Hematopoietic multipotent progenitor cell (in vitro differentiated cells): ENCODE data around the gene FREM1. TPM values are rescaled to one million over a fixed set of nuclear protein-coding genes. Genes with fewer than 3 reads are reported as not detected.

Source experiments
- DNase-seq, 3 donors: peaks; one replicate each; pipeline ENCODE4 v3.0.0-alpha.2; 2011 to 2015; ENCODE audit warnings: low read depth in 2 of 3, low spot score in 2 of 3
- total RNA-seq: library from RNA; depleted of rRNA; stranded (reverse); fragments of >200 nt; gene quantifications from one replicate; pipeline ENCODE4 v1.2.3, GENCODE V29; 2012

Gene FREM1
- total RNA-seq, 1 donor = 26.4 TPM

DNA sequence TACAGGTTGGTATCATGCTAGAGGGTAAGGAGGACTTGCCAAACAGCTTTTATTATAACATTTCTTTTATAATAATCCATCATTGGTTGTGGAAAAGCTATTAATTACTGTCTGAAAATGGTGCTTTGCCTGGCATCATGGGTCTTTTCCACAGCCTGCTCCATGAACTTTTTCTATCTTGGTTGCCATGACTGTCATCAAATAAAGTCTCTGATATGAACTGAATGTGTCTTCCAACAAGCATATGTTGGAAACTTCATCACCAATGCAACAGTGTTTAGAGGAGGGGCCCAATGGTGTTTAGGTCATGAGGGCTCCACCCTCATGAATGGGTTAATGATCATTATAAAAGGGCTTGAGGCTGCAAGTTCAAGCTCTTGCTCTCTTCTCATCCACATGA, 81.0 kb downstream of the FREM1 start:
- DNase-seq = no peak

DNA sequence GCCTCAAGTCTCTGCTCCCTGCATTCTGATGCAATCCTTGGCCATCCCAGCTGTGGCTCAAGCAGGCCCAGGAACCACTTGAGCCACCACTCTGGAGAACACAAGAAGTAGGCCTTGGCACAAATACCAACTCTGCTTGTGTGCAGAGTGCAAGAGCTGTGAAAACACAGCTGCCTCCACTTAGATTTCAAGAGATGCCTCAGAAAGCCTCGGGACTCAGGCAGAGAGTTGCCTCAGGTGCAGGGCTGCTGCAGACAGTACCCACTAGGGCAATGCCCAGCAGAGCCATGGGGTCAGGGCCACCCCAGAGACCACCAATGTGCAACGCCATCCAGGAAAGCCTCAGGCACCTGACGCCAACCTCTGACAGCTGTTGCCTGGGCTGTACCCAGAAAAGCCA, 82.4 kb downstream of the FREM1 start:
- DNase-seq = no peak

DNA sequence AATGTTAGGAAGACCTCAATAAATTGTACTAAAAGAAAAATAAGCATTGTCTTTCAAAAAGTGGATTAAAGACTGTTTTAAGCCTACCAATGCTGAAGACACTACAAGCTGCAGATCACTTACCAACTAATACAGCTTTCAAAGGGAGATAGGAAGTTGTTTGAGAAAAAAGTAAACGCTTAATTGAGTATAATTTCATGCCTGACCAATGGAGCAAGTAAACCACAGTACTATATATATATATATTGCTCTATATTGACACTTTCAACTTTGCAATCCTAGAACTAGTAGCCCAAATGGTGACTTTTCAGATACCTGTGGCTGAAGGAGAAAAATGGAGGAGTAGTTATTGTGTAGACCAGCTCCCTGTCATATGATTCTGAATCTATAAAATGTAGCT, 85.7 kb downstream of the FREM1 start:
- no peak for DNase-seq

DNA sequence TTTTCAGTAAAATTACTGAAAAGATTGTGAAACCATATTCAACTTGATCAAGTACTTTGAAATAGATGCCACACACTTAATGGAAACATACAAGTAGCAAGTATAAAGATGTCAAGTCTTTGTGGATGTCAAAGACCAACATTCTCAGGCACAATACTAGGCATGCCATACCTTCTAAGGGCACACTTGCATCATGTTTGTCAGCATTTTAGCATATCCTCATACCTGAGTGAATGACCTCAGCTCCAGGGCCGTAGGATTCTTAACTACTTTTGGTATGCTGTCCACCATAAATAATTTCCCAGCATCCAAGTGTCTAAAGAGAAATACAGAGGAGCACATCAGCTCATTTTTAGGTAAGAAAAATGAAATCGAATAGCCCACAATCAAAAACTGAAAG, 86.4 kb downstream of the FREM1 start:
- DNase-seq = no peak

DNA sequence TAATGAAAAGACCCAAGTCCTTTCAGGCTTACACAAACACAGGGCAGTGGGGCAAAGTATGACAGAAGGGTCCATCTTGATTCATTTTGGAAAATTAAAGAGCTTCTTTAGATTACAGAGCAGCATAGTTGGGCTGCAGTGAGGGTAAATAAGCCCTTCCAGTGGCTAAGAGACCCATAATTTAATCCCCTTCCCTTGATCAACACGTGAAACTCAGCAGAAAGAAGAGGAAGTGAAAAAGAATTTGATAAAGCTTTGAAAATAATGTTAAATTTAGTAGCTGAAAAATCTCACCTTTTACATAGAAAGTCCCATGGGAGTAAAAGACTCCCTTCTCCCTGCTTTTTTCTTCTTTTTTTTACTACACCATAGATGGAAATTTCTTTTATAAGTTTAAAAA, 87.6 kb downstream of the FREM1 start:
- DNase-seq = no peak

DNA sequence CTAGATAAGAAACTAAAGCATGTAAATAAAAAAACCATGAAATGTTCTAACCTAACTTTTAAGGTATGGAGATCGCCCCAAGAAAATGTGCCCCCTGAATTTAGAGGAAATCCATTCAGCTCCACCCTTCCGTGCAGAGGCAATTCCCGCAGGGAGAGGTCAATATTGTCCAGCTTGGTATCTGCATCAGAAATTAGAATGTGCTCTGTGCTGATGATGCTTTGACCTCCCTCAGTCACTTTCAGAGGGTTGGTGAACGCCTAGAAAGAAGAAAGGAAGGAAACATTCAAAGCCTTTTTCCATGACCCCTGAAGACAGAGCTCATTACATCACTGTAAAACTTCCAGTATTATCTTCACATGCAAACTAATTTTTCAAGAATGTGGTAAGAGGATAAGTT, 91.0 kb downstream of the FREM1 start:
- no peak for DNase-seq

DNA sequence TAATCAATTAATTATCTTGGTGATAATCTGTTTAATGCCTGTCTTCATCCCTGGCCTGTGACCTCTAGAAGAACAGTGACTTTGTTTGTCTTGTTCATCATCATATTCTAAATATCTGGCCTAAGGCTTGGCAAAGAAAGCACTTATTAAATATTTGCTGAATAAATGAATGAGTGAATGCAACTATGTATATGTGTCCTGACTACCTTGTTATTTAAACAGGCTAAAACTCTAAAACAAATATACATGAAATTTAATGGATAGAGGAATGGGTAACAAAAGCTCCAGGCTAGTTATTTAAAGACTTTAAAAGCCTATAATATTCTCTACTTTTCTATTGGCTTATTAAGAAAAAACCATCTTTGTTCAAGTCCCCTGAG, 96.0 kb downstream of the FREM1 start:
- no peak for DNase-seq

DNA sequence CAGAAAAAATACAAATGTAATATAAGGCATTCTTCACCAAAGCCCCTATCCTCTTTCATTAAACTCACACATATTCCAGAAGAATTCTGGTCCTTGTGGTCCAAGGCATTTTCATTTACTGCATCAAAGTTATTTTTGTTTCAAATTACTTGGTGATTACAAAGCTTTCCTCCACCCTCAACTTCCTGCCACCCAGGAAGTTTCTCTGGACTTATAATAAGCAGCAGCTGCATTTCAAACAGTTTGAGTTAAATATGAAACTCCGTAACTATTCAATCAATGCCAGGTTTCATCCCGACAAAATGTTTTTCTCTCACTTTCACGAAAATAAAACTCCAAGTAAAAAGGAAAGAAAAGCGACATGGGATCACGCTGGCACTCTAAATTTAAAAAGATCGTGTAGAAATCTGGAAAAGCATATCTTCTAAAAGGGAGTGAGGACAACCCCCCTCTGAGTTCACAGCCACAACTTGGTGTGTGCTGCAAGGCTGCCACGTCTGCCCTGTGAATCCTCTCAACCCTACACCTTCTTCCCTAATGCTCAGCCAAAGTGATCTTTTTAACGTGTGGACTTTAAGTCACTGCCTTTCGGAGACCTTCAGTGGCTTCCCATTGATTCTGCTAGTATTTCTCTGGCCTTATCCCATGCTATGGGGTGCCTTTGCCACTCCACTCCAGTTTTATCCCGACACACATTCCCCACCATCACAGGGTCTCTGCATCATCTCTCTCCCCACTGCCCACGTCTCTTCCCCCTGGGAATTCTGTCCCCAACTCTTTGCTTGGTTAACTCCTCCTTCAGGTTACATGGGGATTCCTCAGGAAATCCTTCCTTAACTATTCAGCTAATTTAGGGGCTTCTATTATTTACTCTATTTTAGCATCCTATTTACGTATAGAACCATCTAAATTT, 96.6 kb downstream of the FREM1 start:
- DNase-seq = no peak

DNA sequence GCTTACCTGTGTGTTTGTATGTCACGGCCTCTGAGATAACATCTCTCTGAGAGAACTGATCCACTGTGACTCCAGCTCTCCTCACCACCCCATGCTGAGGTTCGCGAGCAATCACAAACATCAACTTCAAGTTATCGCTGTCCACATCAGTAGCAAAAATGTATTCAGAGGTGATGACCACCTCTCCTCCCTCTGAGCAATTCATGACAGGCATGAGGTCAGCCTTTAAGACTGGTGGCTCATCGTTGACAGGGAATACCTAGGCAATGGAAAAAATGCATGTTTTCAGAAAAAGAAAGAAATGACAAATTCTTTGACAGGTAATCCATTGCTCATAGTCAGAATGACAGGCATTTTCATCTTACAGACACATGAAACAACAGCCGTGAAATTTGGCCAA, 97.4 kb downstream of the FREM1 start:
- DNase-seq = no peak

DNA sequence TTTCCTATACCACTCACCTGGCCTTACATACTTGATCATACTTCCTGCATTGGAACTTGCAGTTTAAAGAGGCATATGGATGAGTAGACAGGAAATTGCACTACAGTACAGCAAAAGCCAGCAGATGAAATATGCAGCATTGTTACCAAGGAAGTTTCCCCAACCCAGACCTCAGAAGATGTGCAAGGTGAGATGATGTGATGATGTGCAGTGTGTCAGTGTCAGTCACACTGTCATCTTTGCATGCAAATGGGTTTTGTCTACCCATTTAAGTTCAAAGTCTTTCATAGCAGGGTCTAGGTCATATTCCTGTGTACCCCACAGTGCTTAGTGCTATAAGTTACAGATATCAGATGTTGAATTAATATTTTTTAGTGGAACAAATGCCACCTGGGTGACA, 98.4 kb downstream of the FREM1 start:
- DNase-seq = no peak

DNA sequence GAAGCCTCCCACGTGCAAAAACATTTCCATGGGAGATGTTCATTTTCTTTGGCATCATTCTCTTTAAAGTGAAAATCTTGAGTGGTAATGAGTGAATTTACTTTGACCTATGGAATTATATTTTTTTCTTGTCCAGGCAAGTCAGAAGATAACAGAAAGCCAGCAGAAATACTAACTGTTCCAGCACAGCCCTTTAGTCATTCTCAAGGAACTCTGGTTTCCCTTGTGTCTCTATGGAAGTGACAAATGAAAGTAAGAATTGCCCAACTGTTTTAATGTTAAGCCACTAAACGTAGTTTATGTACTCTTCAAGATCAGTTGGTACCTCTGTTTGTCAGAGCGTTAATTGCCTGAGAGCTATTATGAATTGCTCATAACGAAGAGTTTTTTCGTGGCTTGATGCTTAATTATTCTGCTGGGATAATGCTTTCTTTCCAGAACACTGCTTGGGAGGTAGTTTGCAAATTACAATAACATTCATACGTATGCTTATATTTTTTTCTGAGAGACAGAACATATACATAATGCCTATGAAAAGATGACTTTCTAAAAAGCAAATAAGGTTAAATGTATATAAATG, 103.2 kb downstream of the FREM1 start:
- DNase-seq = no peak

DNA sequence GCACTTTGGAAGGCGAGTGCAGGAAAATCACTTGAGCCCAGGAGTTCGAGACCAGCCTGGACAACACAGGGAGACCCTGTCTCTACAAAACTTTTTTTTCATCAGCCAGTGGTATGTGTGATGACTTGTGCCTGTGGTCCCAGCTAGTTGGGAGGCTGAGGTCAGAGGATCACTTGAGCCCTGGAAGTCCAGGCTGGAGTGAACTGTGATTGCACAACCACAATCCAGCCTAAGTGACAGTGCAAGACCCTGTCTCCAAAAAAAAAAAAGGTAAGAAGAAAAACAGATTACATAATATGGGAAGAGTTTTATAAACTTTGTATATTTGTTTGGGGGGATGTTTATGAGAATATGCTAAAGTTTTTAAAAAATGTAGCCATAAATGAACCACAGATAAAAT, 111.2 kb downstream of the FREM1 start:
- no peak for DNase-seq

DNA sequence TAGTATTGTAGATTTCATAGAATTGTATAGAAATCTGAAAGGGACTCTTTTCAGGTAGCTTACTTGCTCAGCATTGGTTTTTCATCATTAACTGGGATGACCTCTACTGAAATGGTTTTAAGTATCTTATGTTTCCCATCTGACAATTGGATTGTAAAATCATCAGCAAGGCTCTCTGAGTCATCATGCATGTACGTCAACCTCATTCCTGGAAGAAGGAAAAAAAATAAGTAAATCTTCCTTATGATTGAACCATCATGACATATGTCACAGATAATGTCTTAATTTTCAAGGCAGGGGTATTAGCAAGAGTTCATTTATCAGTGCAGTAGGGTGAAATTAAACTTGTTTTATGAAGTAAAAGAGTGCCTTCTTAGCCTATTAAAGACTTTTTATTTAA, 112.8 kb downstream of the FREM1 start:
- no peak for DNase-seq

DNA sequence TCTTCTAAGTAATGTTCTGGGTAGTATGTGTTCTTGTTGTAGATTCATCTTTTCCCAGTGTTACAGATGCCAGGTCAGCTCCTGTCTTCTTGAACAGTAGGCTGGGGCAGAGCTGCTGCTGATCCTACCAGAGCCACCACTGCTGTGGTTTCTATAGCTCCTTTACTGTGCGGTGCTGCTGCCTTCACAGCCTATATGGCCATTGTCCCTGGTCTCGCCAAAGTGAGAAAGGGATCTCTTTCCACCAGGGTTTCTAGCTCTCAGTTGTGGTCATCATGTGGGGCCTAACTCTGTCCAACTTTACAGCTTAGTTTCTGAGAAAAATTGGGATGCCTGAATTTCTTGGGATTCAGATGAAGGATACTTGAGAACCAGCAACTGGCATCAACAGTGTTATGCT, 116.8 kb downstream of the FREM1 start:
- DNase-seq = no peak

DNA sequence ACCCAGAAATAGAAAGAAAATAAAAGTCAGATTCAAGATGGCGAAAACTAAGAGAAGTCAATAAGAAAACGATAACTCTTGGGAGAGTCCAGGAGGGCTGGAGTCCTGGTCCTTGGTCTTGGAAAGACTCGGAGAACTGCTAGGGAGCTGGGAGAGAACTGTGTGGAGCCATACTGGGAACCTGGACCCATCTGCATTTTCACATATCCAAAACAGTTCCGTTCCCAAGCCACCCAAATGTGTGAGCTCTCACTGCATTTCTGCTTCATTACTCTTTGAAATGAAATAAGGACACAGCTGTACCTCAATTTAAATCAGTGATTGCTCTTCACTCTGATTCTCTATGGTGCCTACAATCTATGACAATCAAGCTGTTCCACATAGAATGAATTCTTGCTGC, 119.6 kb downstream of the FREM1 start:
- no peak for DNase-seq

DNA sequence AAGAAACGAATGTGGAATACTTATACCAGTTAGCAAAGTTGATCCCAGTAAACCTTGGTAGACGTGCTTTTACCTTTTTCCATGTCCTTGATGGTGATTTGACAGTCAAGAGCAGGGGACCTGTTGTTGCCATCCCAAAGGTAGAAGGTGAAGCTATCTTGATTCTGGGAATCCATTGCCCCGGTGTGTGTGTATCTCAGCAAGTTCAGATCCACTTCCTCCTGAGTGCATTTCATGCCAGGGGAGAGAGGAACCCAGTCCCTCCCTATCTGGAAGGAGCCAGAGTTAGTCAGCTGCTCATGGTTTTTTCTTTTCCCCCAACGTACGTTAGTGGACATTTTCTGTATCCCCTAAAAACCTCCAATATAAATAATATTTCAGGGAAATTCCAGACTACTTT, 121.4 kb downstream of the FREM1 start:
- DNase-seq = no peak

DNA sequence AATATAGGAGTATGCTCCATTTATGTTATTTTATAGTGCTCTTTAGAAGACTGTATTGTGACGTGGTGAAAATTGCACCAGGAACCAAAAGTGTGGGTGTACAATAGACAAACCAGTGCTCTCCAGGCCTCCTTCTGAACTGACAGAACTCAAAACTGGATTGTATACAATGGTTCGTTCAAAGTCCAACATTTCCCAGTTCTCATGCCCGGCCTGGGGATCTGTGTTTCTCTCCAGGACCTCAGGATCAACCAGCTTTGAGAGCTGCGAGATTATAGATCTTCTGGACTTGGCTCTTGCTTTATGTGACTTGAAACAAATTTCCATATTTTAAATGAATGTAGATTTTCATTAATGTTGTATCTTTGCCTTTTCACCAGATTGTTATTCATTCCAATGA, 126.9 kb downstream of the FREM1 start:
- no peak for DNase-seq

DNA sequence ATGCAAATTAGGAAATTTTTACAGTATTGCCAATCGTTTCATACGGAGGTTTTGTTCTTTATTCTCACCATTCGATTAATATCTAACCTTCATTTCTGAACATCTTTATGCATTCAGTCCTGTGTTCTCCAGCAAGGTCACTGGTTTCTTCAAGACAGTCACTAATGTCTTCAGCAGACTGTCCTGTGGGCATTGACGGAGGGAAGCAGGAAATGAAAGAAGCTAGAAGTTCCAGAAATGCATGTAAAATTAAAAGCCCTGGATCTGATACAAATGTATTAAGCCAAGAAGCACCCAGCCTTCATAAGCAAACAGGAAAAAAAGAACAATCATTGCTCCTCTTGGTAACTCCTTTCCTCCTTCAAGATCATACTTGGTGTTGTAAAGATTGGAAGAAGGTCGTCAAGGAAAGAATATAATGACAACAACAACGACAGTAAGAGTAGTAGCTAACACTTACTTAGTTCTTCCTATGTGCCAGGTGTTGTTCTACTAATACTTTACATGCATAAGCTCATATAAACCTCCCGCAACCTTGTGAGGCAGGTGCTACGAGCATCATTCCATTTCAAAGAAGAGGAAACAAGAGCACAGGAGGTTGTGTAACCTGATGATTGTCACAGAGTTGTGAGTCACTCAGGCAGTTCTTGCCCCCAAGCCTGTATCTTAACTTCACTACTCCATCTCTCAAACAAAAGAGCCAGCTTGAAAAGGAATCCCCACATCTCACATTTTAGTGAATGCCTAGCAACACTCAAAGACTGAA, 127.8 kb downstream of the FREM1 start:
- DNase-seq = no peak

DNA sequence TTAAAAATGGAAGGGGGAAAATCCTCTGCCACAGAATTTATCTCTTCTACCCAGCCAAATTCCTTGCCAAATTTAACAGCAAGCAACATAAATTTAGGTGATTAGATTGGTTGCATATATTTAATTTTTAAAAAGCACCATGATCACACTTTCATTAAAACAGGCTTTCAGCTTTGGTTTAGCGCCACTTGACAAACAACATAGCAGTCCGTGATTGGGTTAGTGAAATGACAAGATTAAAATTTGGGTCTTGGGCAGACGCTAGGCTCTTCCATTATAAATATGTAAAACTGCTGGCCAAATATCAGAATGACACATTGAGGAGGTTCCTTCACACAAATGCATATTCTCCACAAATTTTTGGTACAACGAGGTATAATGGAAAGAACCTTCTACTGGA, 129.5 kb downstream of the FREM1 start:
- no peak for DNase-seq

DNA sequence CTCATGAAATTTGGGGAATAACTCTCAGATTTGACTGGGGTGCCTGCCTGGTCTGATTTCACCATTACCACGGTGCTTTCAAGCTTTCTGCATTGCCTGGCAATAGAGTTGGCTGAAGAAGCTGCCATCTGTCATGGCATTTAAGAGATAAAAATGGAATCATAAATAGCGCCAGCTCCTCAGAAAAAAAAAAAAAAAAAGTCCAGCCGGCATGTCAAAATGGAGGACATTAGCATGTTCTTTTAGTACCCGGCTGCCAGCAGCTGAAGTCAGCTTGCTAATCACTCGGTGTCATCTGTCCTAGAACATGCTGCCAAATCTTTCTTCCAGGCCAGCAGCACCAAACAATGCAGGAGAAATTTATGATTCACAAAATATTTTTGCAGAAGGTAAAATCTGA, 130.0 kb downstream of the FREM1 start:
- no peak for DNase-seq

DNA sequence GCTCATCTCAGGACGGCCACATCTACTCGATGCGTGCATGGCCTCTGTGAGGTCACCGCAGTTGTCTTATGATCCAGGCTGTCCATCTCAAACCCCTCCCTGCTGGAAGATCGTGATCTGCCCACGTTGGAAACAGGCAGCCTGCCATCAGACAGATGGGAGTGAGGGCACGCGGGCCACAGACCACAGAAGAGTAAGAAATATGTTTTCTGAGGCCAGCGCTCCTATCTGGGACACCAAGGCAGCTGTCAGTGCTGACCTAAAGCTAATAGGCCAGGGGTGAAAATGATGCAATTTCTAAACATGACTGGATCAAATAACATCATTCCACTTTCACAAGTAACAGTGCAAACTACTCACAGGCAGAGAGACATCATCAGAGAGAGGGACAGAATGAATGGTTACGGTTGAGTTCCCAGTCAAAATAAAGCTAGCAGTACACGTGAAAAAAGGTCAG, 130.6 kb downstream of the FREM1 start:
- DNase-seq = no peak

DNA sequence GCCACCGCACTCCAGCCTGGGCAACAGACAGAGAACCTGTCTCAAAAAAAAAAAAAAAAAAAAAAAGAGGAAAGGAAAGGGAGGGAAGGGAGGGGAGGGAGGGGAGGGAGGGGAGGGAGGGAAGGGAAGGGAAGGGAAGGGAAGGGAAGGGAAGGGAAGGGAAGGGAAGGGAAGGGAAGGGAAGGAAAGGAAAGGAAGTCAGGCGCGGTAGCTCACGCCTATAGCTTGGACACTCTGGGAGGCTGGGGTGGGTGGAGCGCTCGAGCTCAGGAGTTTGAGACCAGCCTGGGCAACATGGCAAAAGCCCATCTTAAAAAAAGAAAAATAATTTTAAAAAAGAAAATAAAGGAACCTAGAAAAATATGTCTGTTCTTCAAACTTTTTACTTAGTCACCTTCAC, 131.7 kb downstream of the FREM1 start:
- no peak for DNase-seq
